ENCODE results near the gene MAP4K5. TPM values are rescaled to one million over a fixed set of nuclear protein-coding genes. Genes with fewer than 3 reads are reported as not detected.

The MAP4K5 gene
- total and polyA plus RNA-seq, 2 of the 13 experiments (the other 11 are each of a cell fraction or from before 2014, with no cell fraction given): 12.7 to 23.9 TPM

GRCh38 chr14:50381823-50382287 lies 150.5 kb downstream of the MAP4K5 start (continued):
- TF ChIP-seq AFF4 (CRISPR knock-in tag; IDR thresholded peaks at IDR 0.05) (no peak), HOXA5 (CRISPR knock-in tag; IDR thresholded peaks at IDR 0.05) (no peak), ZNF343 (CRISPR knock-in tag; IDR thresholded peaks at IDR 0.05) (no peak), KLF13 (CRISPR knock-in tag; IDR thresholded peaks at IDR 0.05) (no peak), CHD4 (IDR thresholded peaks at IDR 0.05; ENCODE audit: borderline replicate concordance, low read length) (no peak; the same call in 1 of the 2 replicates), HOMEZ (CRISPR knock-in tag; IDR thresholded peaks at IDR 0.05; ENCODE audit: low read depth) (peak; percentile 80), ZNF337 (CRISPR knock-in tag; IDR thresholded peaks at IDR 0.05; ENCODE audit: borderline replicate concordance, low read depth) (no peak), SRF (IDR thresholded peaks at IDR 0.05; ENCODE audit: low read depth, low read length) (no peak), ZNF552 (CRISPR knock-in tag; IDR thresholded peaks at IDR 0.05; ENCODE audit: borderline replicate concordance) (no peak), FOXO4 (CRISPR knock-in tag; conservative IDR thresholded peaks at IDR 0.05) (no peak), ZMYM2 (CRISPR knock-in tag; IDR thresholded peaks at IDR 0.05) (peak; percentile 88), EED (CRISPR knock-in tag; IDR thresholded peaks at IDR 0.05) (no peak), RARA (CRISPR knock-in tag; IDR thresholded peaks at IDR 0.05) (no peak; the same call in 1 of the 2 replicates), HHEX (CRISPR knock-in tag; IDR thresholded peaks at IDR 0.05) (no peak), ZNF619 (CRISPR knock-in tag; IDR thresholded peaks at IDR 0.05) (no peak), HINFP (CRISPR knock-in tag; IDR thresholded peaks at IDR 0.05; ENCODE audit: low read depth) (no peak), HDAC1 (CRISPR knock-in tag; IDR thresholded peaks at IDR 0.05) (peak; percentile 55; the same call in 1 of the 2 replicates), JUN (CRISPR knock-in tag; IDR thresholded peaks at IDR 0.05) (no peak), PCBP2 (optimal IDR thresholded peaks at IDR 0.05; ENCODE audit: low read depth, low read length, poor library complexity, severe bottlenecking) (no peak), PHF8 (CRISPR knock-in tag; IDR thresholded peaks at IDR 0.05) (no peak), POLR2G (IDR thresholded peaks at IDR 0.05; ENCODE audit: low read depth, low read length) (no peak), PHF5A (CRISPR knock-in tag; IDR thresholded peaks at IDR 0.05; ENCODE audit: low read depth, unreplicated experiment) (no peak), SP2 (CRISPR knock-in tag; IDR thresholded peaks at IDR 0.05) (no peak)
